AML-193 (cell line): ENCODE measurements around the gene CRADD.

Experiments used
- DNase-seq, 2 experiments: peaks; one replicate each; lab custom pipeline; 2025; lab: John Stamatoyannopoulos, UW

The CRADD gene

GRCh38 chr12:93808169-93808899, 131.2 kb downstream of the CRADD start:
- DNase-seq, result no peak

- no peak for DNase-seq
These were observed 135.5 kb downstream of the CRADD start for GRCh38 chr12:93812626-93813025.

- no peak for DNase-seq
These were observed 136.0 kb downstream of the CRADD start for GRCh38 chr12:93813186-93813585.

- DNase-seq, result no peak
These were observed 137.0 kb downstream of the CRADD start for GRCh38 chr12:93813972-93814821.

GRCh38 chr12:93818488-93819049, 141.4 kb downstream of the CRADD start:
- DNase-seq, result no peak

GRCh38 chr12:93819050-93819491, 141.9 kb downstream of the CRADD start:
- DNase-seq, result no peak

GRCh38 chr12:93823616-93824391, 146.6 kb downstream of the CRADD start:
- no peak for DNase-seq

GRCh38 chr12:93824514-93825500, 147.6 kb downstream of the CRADD start:
- DNase-seq, result no peak

- no peak for DNase-seq
These were observed 148.3 kb downstream of the CRADD start for GRCh38 chr12:93825501-93825888.

GRCh38 chr12:93825931-93826555, 148.9 kb downstream of the CRADD start:
- no peak for DNase-seq

GRCh38 chr12:93827179-93827578, 150.0 kb downstream of the CRADD start:
- no peak for DNase-seq

- DNase-seq, result no peak
These were observed 150.5 kb downstream of the CRADD start for GRCh38 chr12:93827669-93828068.

- DNase-seq, result no peak
These were observed 151.8 kb downstream of the CRADD start for GRCh38 chr12:93829016-93829415.

GRCh38 chr12:93831374-93831773, 154.2 kb downstream of the CRADD start:
- no peak for DNase-seq

GRCh38 chr12:93832131-93832530, 155.0 kb downstream of the CRADD start:
- no peak for DNase-seq

- DNase-seq, result no peak
These were observed 156.8 kb downstream of the CRADD start for GRCh38 chr12:93833946-93834345.

- DNase-seq, result no peak
These were observed 159.6 kb downstream of the CRADD start for GRCh38 chr12:93836620-93837260.

- no peak for DNase-seq
These were observed 161.0 kb downstream of the CRADD start for GRCh38 chr12:93838193-93838592.

GRCh38 chr12:93839064-93839463, 161.9 kb downstream of the CRADD start:
- no peak for DNase-seq

GRCh38 chr12:93841671-93842070, 164.5 kb downstream of the CRADD start:
- no peak for DNase-seq
